GM23248 (cell line): ENCODE results near the gene NTRK2.

Experiments
- EZH2 ChIP-seq: fragments of 200-600 bp; sonication (generic); IDR thresholded peaks from 2 replicates; pipeline ENCODE4 v1.6.1; 2018; ENCODE audit warnings: antibody characterized with exemption, mild to moderate bottlenecking; ENCODE audit not compliant: insufficient read depth, poor library complexity, severe bottlenecking
- EZH2phosphoT487 ChIP-seq: fragments of 200-600 bp; sonication (generic); IDR thresholded peaks from 2 replicates; pipeline ENCODE4 v1.6.1; 2018; ENCODE audit warnings: antibody characterized with exemption, moderate library complexity, mild to moderate bottlenecking, low read depth; ENCODE audit not compliant: insufficient read depth

- no peak for TF ChIP-seq EZH2phosphoT487
- no peak for TF ChIP-seq EZH2
Observed at GRCh38 chr9:84835745-84836144, 166.2 kb downstream of the NTRK2 start.
